ENCODE data around the gene NEMF.

DNA sequence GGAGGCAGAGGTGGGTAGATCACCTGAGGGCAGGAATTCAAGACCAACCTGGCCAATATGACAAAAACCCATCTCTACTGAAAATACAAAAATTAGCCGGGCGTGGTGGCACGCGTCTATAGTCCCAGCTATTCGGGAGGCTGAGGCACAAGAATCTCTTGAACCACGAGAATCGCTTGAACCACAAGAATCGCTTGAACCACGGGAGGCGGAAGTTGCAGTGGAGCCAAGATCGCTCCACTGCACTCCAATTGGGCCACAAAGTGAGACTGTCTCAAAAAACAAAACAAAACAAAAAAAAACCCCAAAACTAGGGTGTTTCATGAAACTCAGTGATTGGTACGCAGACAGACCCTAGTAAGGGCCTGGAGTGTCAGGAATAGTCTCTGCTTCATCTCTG lies 33.9 kb upstream of the NEMF start:
- TF ChIP-seq MAX (IDR thresholded peaks at IDR 0.05): no peak
- no peak for TF ChIP-seq CEBPB (IDR thresholded peaks at IDR 0.05)
- TF ChIP-seq, protein P1, sequence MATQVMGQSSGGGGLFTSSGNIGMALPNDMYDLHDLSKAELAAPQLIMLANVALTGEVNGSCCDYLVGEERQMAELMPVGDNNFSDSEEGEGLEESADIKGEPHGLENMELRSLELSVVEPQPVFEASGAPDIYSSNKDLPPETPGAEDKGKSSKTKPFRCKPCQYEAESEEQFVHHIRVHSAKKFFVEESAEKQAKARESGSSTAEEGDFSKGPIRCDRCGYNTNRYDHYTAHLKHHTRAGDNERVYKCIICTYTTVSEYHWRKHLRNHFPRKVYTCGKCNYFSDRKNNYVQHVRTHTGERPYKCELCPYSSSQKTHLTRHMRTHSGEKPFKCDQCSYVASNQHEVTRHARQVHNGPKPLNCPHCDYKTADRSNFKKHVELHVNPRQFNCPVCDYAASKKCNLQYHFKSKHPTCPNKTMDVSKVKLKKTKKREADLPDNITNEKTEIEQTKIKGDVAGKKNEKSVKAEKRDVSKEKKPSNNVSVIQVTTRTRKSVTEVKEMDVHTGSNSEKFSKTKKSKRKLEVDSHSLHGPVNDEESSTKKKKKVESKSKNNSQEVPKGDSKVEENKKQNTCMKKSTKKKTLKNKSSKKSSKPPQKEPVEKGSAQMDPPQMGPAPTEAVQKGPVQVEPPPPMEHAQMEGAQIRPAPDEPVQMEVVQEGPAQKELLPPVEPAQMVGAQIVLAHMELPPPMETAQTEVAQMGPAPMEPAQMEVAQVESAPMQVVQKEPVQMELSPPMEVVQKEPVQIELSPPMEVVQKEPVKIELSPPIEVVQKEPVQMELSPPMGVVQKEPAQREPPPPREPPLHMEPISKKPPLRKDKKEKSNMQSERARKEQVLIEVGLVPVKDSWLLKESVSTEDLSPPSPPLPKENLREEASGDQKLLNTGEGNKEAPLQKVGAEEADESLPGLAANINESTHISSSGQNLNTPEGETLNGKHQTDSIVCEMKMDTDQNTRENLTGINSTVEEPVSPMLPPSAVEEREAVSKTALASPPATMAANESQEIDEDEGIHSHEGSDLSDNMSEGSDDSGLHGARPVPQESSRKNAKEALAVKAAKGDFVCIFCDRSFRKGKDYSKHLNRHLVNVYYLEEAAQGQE (IDR thresholded peaks at IDR 0.05; ENCODE audit: low read depth): no peak
- TF ChIP-seq EP300 (IDR thresholded peaks at IDR 0.05; ENCODE audit: borderline replicate concordance): no peak
- TF ChIP-seq YY1 (IDR thresholded peaks at IDR 0.05; ENCODE audit: low read depth): no peak
- TF ChIP-seq TAF1 (IDR thresholded peaks at IDR 0.05; ENCODE audit: low read depth): no peak
- TF ChIP-seq RAD21 (IDR thresholded peaks at IDR 0.05; ENCODE audit: low read depth): no peak
- TF ChIP-seq TEAD4 (IDR thresholded peaks at IDR 0.05): no peak
- TF ChIP-seq ZBTB7A (IDR thresholded peaks at IDR 0.05; ENCODE audit: low read depth): no peak
- TF ChIP-seq CREB1 (IDR thresholded peaks at IDR 0.05; ENCODE audit: low read depth): no peak
- TF ChIP-seq, protein P2, sequence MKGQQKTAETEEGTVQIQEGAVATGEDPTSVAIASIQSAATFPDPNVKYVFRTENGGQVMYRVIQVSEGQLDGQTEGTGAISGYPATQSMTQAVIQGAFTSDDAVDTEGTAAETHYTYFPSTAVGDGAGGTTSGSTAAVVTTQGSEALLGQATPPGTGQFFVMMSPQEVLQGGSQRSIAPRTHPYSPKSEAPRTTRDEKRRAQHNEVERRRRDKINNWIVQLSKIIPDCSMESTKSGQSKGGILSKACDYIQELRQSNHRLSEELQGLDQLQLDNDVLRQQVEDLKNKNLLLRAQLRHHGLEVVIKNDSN (IDR thresholded peaks at IDR 0.05): no peak
- no peak for TF ChIP-seq NFIC (IDR thresholded peaks at IDR 0.05)
- no peak for TF ChIP-seq FOXM1 (IDR thresholded peaks at IDR 0.05; ENCODE audit: borderline replicate concordance, low read depth)
- TF ChIP-seq TCF12 (IDR thresholded peaks at IDR 0.05; ENCODE audit: low read depth): no peak
